Ectodermal cell (in vitro differentiated cells): Measurements from ENCODE around the gene IMPDH1.

Experiments used
- H3K27ac ChIP-seq: 2 replicates; pipeline ENCODE4 v1.7.0; 2013; ENCODE audit warnings: mild to moderate bottlenecking, low read depth, low read length; ENCODE audit not compliant: insufficient read depth, poor library complexity, severe bottlenecking
- H3K27me3 ChIP-seq: 2 replicates; pipeline ENCODE4 v1.7.0; 2013; ENCODE audit warnings: mild to moderate bottlenecking, low read length; ENCODE audit not compliant: insufficient read depth, control insufficient read depth, poor library complexity, severe bottlenecking
- H3K36me3 ChIP-seq: one replicate; pipeline ENCODE4 v1.7.0; 2013; ENCODE audit warnings: low read length; ENCODE audit not compliant: control insufficient read depth, insufficient read depth
- H3K4me1 ChIP-seq: one replicate; pipeline ENCODE4 v1.7.0; 2013; ENCODE audit warnings: low read length; ENCODE audit not compliant: control insufficient read depth, insufficient read depth
- H3K4me3 ChIP-seq: 2 replicates; pipeline ENCODE4 v1.7.0; 2013; ENCODE audit warnings: low read depth, low read length, control low read depth; ENCODE audit not compliant: insufficient read depth
- H3K9me3 ChIP-seq: 2 replicates; pipeline ENCODE4 v1.7.0; 2013; ENCODE audit warnings: mild to moderate bottlenecking, low read length, moderate library complexity; ENCODE audit not compliant: control insufficient read depth
- WGBS, 2 experiments: methylation state at CpG; one replicate each; pipeline ENCODE4 v1.1.7; 2013; ENCODE audit warnings: missing lambda C conversion rate in 2 of 2; 5-methylcytosine and 5-hydroxymethylcytosine counted together

IMPDH1 gene

GRCh38 chr7:128434413-128435326, 24.9 kb upstream of the IMPDH1 start:
- Histone ChIP-seq H3K4me3 (no peak overlapping the region), H3K9me3 (no peaks in the 10 kb centered on the region), H3K4me1 (no peaks in the 10 kb centered on the region), H3K27ac (no peak overlapping the region), H3K36me3 (no peaks in the 10 kb centered on the region), H3K27me3 (no peaks in the 10 kb centered on the region)
- 80 to 84% methylated on average over 4 of the region's 4 CpGs for whole genome bisulfite sequencing, 2 experiments

DNA sequence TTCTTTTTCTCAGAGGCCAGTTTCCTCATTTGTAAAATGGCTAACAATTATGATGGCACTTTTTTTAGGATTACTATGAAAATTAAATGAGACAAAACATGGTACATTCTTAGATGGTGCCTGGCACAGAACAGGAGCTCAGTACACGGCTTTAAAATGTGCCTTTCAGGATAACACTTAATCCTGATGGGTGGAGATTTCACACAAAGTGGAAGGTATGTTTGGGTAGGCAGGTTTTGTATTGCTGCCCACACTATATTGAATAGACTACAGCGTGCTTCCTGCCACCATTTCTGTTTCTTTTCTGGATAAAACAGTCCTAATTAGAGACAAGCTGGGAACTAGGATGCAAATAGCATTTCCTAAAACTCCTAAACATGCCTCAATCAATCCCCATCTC, 22.0 kb upstream of the IMPDH1 start:
- Histone ChIP-seq H3K27ac (no peak overlapping the region), H3K4me3 (no peak overlapping the region), H3K27me3 (no peaks in the 10 kb centered on the region), H3K36me3 (no peaks in the 10 kb centered on the region), H3K4me1 (no peaks in the 10 kb centered on the region), H3K9me3 (no peaks in the 10 kb centered on the region)
- WGBS, 2 experiments, result 74 to 81% methylated on average over 2 of the region's 2 CpGs

- 46 to 56% methylated on average over 6 of the region's 6 CpGs for WGBS, 2 experiments
- Histone ChIP-seq H3K4me1 (no peaks in the 10 kb centered on the region), H3K36me3 (no peaks in the 10 kb centered on the region), H3K9me3 (no peaks in the 10 kb centered on the region), H3K27ac (no peak overlapping the region), H3K4me3 (no peak overlapping the region), H3K27me3 (no peaks in the 10 kb centered on the region)
These were observed 21.4 kb upstream of the IMPDH1 start for GRCh38 chr7:128431221-128431620.

- Histone ChIP-seq H3K4me1 (no peaks in the 10 kb centered on the region), H3K4me3 (no peak overlapping the region), H3K27ac (no peak overlapping the region), H3K27me3 (no peaks in the 10 kb centered on the region), H3K9me3 (no peaks in the 10 kb centered on the region), H3K36me3 (no peaks in the 10 kb centered on the region)
- WGBS, 2 experiments, result 85 to 90% methylated on average over 3 of the region's 3 CpGs
These were observed 20.4 kb upstream of the IMPDH1 start for GRCh38 chr7:128430207-128430606.

DNA sequence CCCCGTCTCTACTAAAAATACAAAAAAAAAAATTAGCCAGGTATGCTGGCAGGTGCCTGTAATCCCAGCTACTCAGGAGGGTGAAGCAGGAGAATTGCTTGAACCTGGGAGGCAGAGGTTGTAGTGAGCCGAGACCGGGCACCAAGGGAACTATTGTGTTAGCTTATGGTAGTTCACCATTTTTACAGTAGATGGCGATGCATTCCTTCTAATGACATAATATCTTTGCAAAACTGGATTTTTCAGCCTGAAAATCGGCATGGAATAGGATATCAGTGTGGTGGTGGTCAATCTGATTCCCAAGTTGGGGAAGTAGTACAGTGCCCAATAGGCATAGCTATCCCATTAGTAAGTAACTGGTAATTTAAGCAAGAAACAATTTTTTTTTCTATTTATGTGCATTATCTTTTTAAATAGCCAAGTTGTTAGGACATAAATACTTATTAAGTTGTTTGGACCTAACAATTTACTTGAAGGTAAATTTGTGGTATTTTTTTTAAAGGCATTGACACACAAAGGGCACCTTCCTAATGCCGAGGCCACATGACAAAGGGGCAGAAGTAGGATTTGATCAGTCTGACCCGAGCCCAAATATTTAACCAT, 17.6 kb upstream of the IMPDH1 start:
- Histone ChIP-seq H3K9me3 (no peaks in the 10 kb centered on the region), H3K36me3 (no peaks in the 10 kb centered on the region), H3K4me1 (no peaks in the 10 kb centered on the region), H3K4me3 (no peak overlapping the region), H3K27me3 (no peaks in the 10 kb centered on the region), H3K27ac (no peak overlapping the region)
- WGBS, 2 experiments, result 34 to 39% methylated on average over 5 to 7 of the region's 7 CpGs

DNA sequence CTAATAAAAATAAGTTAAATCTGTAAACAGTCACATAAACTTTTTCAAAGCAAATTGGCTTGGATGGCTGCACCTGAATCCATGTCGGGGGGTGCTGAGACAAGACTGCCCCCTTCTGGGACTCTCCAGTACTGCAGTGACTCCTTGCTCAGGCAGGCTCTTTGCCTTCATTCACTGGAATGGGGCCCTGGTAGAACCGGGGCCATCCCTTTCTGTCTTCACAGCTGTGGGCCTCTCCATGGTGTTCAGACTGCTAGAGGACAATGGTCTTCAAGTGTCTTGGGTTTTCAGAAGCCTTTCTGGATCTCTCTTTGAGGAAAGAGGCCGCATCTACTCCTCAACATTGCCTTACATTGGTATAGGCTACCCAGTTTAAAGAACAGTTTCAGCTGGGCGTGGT, 16.1 kb upstream of the IMPDH1 start:
- Histone ChIP-seq H3K27ac (no peak overlapping the region), H3K4me3 (no peak overlapping the region), H3K4me1 (no peaks in the 10 kb centered on the region), H3K27me3 (no peaks in the 10 kb centered on the region), H3K9me3 (no peaks in the 10 kb centered on the region), H3K36me3 (no peaks in the 10 kb centered on the region)
- WGBS, 2 experiments, result 38 to 49% methylated on average over 4 of the region's 4 CpGs

GRCh38 chr7:128424686-128425275, 15.0 kb upstream of the IMPDH1 start:
- H3K4me3 ChIP-seq, result no peak overlapping the region
- no peak overlapping the region for H3K27ac ChIP-seq

DNA sequence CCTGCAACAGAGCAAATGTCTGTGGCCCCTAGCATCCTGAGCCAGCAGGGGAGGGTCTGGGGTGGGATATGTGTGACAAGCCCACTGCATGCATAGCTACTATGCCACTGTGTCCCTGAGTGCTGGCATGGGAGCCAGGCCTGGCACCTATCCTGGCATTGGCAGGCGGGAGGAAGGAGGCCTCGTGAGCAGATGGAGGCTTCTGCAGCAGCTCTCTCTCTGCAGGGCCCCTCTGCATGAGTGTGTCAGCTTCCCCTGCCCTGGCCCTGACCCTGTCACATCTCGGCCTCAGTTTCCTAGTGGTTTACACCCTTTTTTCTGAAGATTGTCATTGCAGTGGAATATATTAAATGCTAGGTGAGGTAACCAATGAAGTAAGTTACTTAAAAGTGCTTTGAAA, 13.1 kb upstream of the IMPDH1 start:
- Histone ChIP-seq H3K27me3 (no peaks in the 10 kb centered on the region), H3K36me3 (no peaks in the 10 kb centered on the region), H3K4me1 (no peaks in the 10 kb centered on the region), H3K4me3 (no peak overlapping the region), H3K27ac (no peak overlapping the region), H3K9me3 (no peaks in the 10 kb centered on the region)
- WGBS, 2 experiments, result 90 to 94% methylated on average over 3 of the region's 3 CpGs

More at GRCh38 chr7:128424686-128425275, 15.0 kb upstream of the IMPDH1 start:
- Histone ChIP-seq H3K36me3 (no peaks in the 10 kb centered on the region), H3K4me1 (no peaks in the 10 kb centered on the region), H3K9me3 (no peaks in the 10 kb centered on the region), H3K27me3 (no peaks in the 10 kb centered on the region)
- no CpG with 5 or more reads among the region's 1 CpG for WGBS, 2 experiments

DNA sequence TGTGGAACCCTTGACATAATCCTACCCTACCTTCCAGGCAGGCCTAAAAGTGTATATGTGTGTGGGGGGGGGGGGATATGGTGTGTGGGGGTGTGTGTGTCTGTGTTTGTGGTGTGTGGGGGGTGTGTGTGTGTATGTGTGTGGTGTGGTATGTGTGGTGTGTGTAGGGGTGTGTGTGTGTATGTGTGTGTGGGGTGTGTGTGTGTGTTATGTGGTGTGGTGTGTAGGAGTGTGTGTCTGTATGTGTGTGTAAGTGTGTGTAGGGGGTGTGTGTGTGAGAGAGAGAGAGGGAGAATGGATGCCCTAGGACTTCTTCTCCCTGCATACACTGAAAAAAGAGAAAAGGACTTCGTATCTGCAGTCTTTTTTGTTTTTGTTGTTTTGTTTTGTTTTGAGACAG, 12.3 kb upstream of the IMPDH1 start:
- WGBS, 2 experiments, result 78 to 100% methylated on average over 1 of the region's 1 CpG
- no peaks in the 10 kb centered on the region for H3K36me3 ChIP-seq
- peaks cover 3% of the 10 kb centered on the region for H3K27me3 ChIP-seq

GRCh38 chr7:128421384-128421783, 11.6 kb upstream of the IMPDH1 start:
- WGBS, 2 experiments, result 83 to 90% methylated on average over 1 of the region's 1 CpG
- no peak overlapping the region for H3K27ac ChIP-seq
- no peaks in the 10 kb centered on the region for H3K9me3 ChIP-seq
- H3K36me3 ChIP-seq, result no peaks in the 10 kb centered on the region
- peaks cover 4% of the 10 kb centered on the region for H3K27me3 ChIP-seq
- H3K4me3 ChIP-seq, result no peak overlapping the region
- no peaks in the 10 kb centered on the region for H3K4me1 ChIP-seq

More for the DNA sequence above, 12.3 kb upstream of the IMPDH1 start:
- H3K27ac ChIP-seq, result no peak overlapping the region
- no peaks in the 10 kb centered on the region for H3K4me1 ChIP-seq
- no peak overlapping the region for H3K4me3 ChIP-seq
- H3K9me3 ChIP-seq, result no peaks in the 10 kb centered on the region
